WTC11 (cell line): ENCODE data around the gene CYP2B6. TPM values are rescaled to one million over a fixed set of nuclear protein-coding genes. Genes with fewer than 3 reads are reported as not detected.

Experiments
- ATAC-seq: fragments of 200-7000 bp; cut with Tn5 transposase; 2 replicates; pipeline ENCODE4 v1.10.0; 2021; ENCODE audit warnings: mild to moderate bottlenecking, moderate library complexity
- Bru-seq: library from RNA; stranded (reverse); fragments of 400-500 nt; gene quantifications from one replicate; lab custom pipeline; 2021; lab: Mats Ljungman, UMichigan
- CTCF ChIA-PET: fragments of 300-600 bp; sonication (Branson Sonifier 250); formaldehyde crosslinking; loops from one replicate; lab custom pipeline; 2021; ENCODE audit warnings: antibody characterized with exemption; lab: Charles Lee
- POLR2A ChIA-PET: fragments of 350-600 bp; sonication (Branson Sonifier 250); formaldehyde crosslinking; loops from one replicate; lab custom pipeline; 2021; ENCODE audit warnings: antibody characterized with exemption; lab: Charles Lee
- DNase-seq: peaks from one replicate; pipeline ENCODE4 v3.0.0; 2021; ENCODE audit warnings: low spot score
- H3K27ac Mint-ChIP-seq: 2 replicates; pipeline ENCODE4 v1.8.0; 2021; ENCODE audit warnings: mixed read lengths
- H3K27me3 Mint-ChIP-seq: 2 replicates; pipeline ENCODE4 v1.8.0; 2021; ENCODE audit warnings: low read depth, mild to moderate bottlenecking, moderate library complexity, mixed read lengths
- H3K36me3 Mint-ChIP-seq: 2 replicates; pipeline ENCODE4 v1.8.0; 2021; ENCODE audit warnings: mixed read lengths
- H3K4me1 Mint-ChIP-seq: 2 replicates; pipeline ENCODE4 v1.8.0; 2022; ENCODE audit warnings: mixed read lengths
- H3K4me3 Mint-ChIP-seq: 2 replicates; pipeline ENCODE4 v1.8.0; 2021; ENCODE audit warnings: mild to moderate bottlenecking, moderate library complexity, mixed read lengths
- H3K9me3 Mint-ChIP-seq: 2 replicates; pipeline ENCODE4 v1.8.0; 2021; ENCODE audit warnings: mixed read lengths
- ATF3 ChIP-seq: sonication (generic); formaldehyde crosslinking; conservative IDR thresholded peaks from 2 replicates; pipeline ENCODE4 v1.8.1; 2022; ENCODE audit warnings: mild to moderate bottlenecking, missing genetic modification reagents
- FOXK1 ChIP-seq: sonication (generic); formaldehyde crosslinking; IDR thresholded peaks from 2 replicates; pipeline ENCODE4 v1.8.0; 2022; ENCODE audit warnings: mild to moderate bottlenecking, moderate library complexity, missing genetic modification reagents
- GABPB1 ChIP-seq: sonication (generic); formaldehyde crosslinking; IDR thresholded peaks from 2 replicates; pipeline ENCODE4 v1.8.1; 2023; ENCODE audit warnings: mild to moderate bottlenecking, missing genetic modification reagents
- NFE2L1 ChIP-seq: sonication (generic); formaldehyde crosslinking; IDR thresholded peaks from 2 replicates; pipeline ENCODE4 v1.8.1; 2023; ENCODE audit warnings: missing genetic modification reagents
- NR2C2 ChIP-seq: sonication (generic); formaldehyde crosslinking; IDR thresholded peaks from 2 replicates; pipeline ENCODE4 v1.8.0; 2022; ENCODE audit warnings: mild to moderate bottlenecking, missing genetic modification reagents
- PREB ChIP-seq: sonication (generic); formaldehyde crosslinking; IDR thresholded peaks from 2 replicates; pipeline ENCODE4 v1.8.1; 2022; ENCODE audit warnings: mild to moderate bottlenecking, missing genetic modification reagents, moderate library complexity, borderline replicate concordance
- ZNF263 ChIP-seq: sonication (generic); formaldehyde crosslinking; IDR thresholded peaks from 2 replicates; pipeline ENCODE4 v1.8.1; 2022; ENCODE audit warnings: low read depth, mild to moderate bottlenecking, moderate library complexity, missing genetic modification reagents
- long read RNA-seq, 3 experiments: library from RNA in 1 of 3; library from capped mRNA in 1 of 3; library from polyadenylated mRNA in 1 of 3; unstranded in 2 of 3; stranded (forward) in 1 of 3; transcript quantifications; one replicate each; pipeline ENCODE4 v2.0.0, GENCODE V29; 2021
- total RNA-seq: library from RNA; stranded (reverse); gene quantifications from 3 replicates; pipeline ENCODE4 v1.2.3, GENCODE V29; 2021
- TF ChIP-seq, protein P1 (sequence below): fragments of 200-600 bp; IDR thresholded peaks from 2 replicates; pipeline ENCODE4 v1.8.0; 2022; ENCODE audit warnings: antibody characterized with exemption
- TF ChIP-seq, protein P2 (sequence below): fragments of 250-450 bp; sonication (Bioruptor Pico); IDR thresholded peaks from 2 replicates; pipeline ENCODE4 v1.9.0; 2021; ENCODE audit warnings: mild to moderate bottlenecking, borderline replicate concordance
- TF ChIP-seq, protein P3 (sequence below): sonication (generic); formaldehyde crosslinking; IDR thresholded peaks from 2 replicates; pipeline ENCODE4 v1.8.0; 2023; ENCODE audit warnings: missing genetic modification reagents

Gene CYP2B6
- total RNA-seq (6.7 to 10.3 TPM (median 8.4 TPM) in 3 replicates), Bru-seq, nascent RNA (percentile 39 among the genes with signal in this experiment)
- long read RNA-seq, experiment 1, partial matches to known transcripts: 23 of 46 reads
- long read RNA-seq, experiment 1, other reads (novel, unspliced or antisense): 23 of 46 reads
- long read RNA-seq, experiment 2, partial matches to known transcripts: 0 of 4 reads
- long read RNA-seq, experiment 2, other reads (novel, unspliced or antisense): 4 of 4 reads
- long read RNA-seq, experiment 3, partial matches to known transcripts: 0 of 1 reads
- long read RNA-seq, experiment 3, other reads (novel, unspliced or antisense): 1 of 1 reads

DNA sequence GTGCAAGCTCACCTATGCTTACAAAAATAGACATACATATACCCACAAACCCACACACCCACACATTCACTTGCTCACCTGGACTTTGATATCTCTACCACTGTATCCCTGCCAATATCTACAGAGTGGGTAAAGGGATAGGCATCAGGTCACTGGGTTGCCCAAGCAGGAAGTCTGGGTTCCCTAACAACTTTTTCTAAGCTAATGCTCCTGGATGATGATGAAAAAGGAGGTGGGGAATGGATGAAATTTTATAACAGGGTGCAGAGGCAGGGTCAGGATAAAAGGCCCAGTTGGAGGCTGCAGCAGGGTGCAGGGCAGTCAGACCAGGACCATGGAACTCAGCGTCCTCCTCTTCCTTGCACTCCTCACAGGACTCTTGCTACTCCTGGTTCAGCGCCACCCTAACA, at the start of gene CYP2B6:
Gene CYP2B6 (plus strand): TSS at position 311 of the 410 bp plus-strand sequence. CDS start 24 bp downstream, at position 335.
- H3K9me3 Mint-ChIP-seq: peaks cover 28% of the 10 kb centered on the region

GRCh38 chr19:40941481-40942219, 49.4 kb upstream of the CYP2B6 start:
- H3K9me3 Mint-ChIP-seq: peaks cover 15% of the 10 kb centered on the region
- DNase-seq (no peak), ATAC-seq (no peak)
- no peak overlapping the region for H3K4me3 Mint-ChIP-seq
- H3K4me1 Mint-ChIP-seq: no peaks in the 10 kb centered on the region
- CTCF ChIA-PET: no interaction called here
- POLR2A ChIA-PET: no interaction called here
- peaks cover 3% of the 10 kb centered on the region; the same call in 1 of the 2 replicates for H3K36me3 Mint-ChIP-seq
- H3K27ac Mint-ChIP-seq: no peak overlapping the region
- TF ChIP-seq FOXK1 (CRISPR knock-in tag) (no peak), NFE2L1 (CRISPR knock-in tag) (no peak), ATF3 (no peak)
- TF ChIP-seq, protein P1, sequence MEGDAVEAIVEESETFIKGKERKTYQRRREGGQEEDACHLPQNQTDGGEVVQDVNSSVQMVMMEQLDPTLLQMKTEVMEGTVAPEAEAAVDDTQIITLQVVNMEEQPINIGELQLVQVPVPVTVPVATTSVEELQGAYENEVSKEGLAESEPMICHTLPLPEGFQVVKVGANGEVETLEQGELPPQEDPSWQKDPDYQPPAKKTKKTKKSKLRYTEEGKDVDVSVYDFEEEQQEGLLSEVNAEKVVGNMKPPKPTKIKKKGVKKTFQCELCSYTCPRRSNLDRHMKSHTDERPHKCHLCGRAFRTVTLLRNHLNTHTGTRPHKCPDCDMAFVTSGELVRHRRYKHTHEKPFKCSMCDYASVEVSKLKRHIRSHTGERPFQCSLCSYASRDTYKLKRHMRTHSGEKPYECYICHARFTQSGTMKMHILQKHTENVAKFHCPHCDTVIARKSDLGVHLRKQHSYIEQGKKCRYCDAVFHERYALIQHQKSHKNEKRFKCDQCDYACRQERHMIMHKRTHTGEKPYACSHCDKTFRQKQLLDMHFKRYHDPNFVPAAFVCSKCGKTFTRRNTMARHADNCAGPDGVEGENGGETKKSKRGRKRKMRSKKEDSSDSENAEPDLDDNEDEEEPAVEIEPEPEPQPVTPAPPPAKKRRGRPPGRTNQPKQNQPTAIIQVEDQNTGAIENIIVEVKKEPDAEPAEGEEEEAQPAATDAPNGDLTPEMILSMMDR: no peak
- peaks cover 19% of the 10 kb centered on the region for H3K27me3 Mint-ChIP-seq

More for the DNA sequence above, at the start of gene CYP2B6:
- POLR2A ChIA-PET: no interaction called here
- no peak within 1 kb of the TSS for H3K27ac Mint-ChIP-seq
- no peak for ATAC-seq
- TF ChIP-seq, protein P2, sequence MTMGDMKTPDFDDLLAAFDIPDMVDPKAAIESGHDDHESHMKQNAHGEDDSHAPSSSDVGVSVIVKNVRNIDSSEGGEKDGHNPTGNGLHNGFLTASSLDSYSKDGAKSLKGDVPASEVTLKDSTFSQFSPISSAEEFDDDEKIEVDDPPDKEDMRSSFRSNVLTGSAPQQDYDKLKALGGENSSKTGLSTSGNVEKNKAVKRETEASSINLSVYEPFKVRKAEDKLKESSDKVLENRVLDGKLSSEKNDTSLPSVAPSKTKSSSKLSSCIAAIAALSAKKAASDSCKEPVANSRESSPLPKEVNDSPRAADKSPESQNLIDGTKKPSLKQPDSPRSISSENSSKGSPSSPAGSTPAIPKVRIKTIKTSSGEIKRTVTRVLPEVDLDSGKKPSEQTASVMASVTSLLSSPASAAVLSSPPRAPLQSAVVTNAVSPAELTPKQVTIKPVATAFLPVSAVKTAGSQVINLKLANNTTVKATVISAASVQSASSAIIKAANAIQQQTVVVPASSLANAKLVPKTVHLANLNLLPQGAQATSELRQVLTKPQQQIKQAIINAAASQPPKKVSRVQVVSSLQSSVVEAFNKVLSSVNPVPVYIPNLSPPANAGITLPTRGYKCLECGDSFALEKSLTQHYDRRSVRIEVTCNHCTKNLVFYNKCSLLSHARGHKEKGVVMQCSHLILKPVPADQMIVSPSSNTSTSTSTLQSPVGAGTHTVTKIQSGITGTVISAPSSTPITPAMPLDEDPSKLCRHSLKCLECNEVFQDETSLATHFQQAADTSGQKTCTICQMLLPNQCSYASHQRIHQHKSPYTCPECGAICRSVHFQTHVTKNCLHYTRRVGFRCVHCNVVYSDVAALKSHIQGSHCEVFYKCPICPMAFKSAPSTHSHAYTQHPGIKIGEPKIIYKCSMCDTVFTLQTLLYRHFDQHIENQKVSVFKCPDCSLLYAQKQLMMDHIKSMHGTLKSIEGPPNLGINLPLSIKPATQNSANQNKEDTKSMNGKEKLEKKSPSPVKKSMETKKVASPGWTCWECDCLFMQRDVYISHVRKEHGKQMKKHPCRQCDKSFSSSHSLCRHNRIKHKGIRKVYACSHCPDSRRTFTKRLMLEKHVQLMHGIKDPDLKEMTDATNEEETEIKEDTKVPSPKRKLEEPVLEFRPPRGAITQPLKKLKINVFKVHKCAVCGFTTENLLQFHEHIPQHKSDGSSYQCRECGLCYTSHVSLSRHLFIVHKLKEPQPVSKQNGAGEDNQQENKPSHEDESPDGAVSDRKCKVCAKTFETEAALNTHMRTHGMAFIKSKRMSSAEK (CRISPR knock-in tag): no peak
- no peak for TF ChIP-seq PREB (CRISPR knock-in tag)
- no peak for TF ChIP-seq ZNF263 (CRISPR knock-in tag)
- TF ChIP-seq GABPB1: no peak
- TF ChIP-seq, all 79 proteins: peak for 0
- Mint-ChIP-seq H3K36me3 (peaks cover 21% of the 10 kb centered on the region), H3K27me3 (peaks cover 13% of the 10 kb centered on the region), H3K4me1 (peaks cover 8% of the 10 kb centered on the region), H3K4me3 (no peak within 1 kb of the TSS)
- no peak for DNase-seq
- CTCF ChIA-PET: interaction anchor here (1.8 kb wide), 1 partner anchor 10 kb away, joined by 7 read pairs; no protein-coding TSS in a partner anchor

- Mint-ChIP-seq H3K4me1 (no peaks in the 10 kb centered on the region), H3K27me3 (peaks cover 15% of the 10 kb centered on the region), H3K36me3 (peaks cover 3% of the 10 kb centered on the region; the same call in 1 of the 2 replicates), H3K27ac (no peak overlapping the region), H3K4me3 (no peak overlapping the region), H3K9me3 (peaks cover 19% of the 10 kb centered on the region)
- ATAC-seq (no peak), DNase-seq (no peak)
- ChIA-PET CTCF (no interaction called here), POLR2A (no interaction called here)
- TF ChIP-seq, protein P3, sequence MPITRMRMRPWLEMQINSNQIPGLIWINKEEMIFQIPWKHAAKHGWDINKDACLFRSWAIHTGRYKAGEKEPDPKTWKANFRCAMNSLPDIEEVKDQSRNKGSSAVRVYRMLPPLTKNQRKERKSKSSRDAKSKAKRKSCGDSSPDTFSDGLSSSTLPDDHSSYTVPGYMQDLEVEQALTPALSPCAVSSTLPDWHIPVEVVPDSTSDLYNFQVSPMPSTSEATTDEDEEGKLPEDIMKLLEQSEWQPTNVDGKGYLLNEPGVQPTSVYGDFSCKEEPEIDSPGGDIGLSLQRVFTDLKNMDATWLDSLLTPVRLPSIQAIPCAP (CRISPR knock-in tag): no peak
- TF ChIP-seq NR2C2 (CRISPR knock-in tag): no peak
Observed at GRCh38 chr19:40945645-40946044, 45.4 kb upstream of the CYP2B6 start.
